GM18861 (cell line): ENCODE results near the gene TMEM204.

ENCODE experiments used
- ATAC-seq: cut with Tn5 transposase; IDR thresholded peaks from one replicate; pipeline ENCODE4 v1.9.1; 2021; ENCODE audit not compliant: unreplicated experiment

The TMEM204 gene

DNA sequence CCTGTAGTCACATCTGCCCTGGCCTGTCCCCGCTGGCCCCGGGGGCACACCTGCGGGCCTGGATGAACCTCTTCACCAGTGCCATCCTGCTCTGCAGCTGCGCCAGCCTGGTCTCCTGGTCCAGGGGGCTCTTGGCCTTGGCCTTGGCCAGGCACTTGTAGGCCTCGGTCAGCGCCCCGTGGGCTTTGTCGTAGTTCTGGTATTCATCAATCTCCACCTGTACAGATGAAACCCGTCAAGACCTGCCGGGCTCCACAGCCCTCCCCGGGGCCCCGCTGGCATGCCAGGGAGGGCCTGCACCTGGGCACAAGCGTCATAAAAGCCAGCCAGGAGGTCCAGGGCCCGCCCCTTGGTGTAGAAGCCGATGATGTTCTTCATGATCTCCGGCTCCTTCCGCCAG is 13.6 kb upstream of the TMEM204 start:
- no peak for ATAC-seq

DNA sequence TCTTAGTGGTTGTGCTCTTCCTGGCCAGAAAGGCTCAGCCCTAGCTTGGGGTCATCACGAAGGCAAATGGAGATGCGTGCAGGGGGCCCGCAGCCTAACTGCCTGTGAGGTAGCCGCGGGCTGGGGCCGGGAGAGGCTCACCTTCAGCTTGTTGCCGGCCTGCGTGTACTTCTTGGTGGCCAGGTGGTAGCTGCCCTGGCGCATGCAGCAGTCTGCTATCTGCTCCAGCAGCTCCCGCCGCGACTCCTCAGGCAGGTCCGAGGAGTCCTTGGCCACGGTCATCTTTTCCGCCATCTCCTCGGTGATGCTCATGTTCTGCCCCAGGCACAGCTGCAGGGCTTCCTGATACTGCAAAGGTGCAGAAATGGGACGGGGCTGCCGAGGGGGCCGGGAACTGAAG is 13.0 kb upstream of the TMEM204 start:
- ATAC-seq: no peak

DNA sequence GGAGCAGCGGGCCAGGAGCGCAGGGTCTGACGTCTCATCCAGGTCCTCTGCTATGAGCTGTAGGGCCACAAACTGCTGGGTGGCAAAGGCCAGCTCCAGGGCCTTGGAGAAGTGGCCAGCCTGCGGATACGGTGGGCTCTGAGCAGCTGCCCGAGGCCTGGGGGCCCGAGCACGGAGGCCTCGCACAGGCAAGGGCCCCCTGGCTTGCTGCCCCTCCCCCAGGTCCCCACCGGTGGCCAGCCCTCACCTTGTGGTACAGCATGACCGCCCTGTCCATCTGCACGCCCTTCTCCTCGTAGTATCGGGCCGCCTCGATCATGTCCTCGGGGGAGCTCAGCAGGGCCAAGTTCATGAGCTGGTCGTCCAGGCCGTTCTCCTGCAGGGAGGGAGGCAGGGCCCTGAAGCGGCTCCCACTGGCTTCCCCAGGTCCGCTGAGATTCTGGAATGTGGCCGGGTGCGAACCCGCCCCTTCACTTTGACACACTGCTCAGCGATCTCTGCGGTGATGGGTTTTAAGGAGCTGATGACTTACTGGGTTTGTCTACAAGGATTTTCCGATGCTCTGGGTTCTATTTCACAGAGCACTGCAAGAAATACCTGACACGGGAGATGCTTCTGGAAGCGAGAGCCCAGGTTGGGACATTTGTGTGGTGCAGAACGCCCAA is 9.8 kb upstream of the TMEM204 start:
- ATAC-seq: no peak

DNA sequence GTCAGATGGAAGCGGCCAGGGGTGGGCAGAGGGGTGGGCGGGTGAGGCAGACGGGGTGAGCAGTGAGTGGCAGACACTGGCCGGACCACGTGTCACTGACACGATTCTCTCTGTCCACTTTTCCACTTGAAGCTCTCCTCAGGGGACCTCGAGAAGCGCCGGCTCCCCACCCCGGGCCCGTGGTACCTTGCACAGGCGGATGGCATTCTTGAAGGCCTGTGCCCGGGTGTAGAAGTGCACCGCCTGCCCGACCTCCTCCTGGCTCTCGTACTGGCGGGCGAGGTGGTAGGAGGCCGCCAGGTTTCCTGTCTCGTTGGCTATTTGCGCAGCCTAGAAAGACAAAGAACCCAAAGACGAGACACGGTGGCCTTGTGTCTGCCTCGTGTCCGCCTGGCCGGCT is 9.1 kb upstream of the TMEM204 start:
- ATAC-seq: no peak

DNA sequence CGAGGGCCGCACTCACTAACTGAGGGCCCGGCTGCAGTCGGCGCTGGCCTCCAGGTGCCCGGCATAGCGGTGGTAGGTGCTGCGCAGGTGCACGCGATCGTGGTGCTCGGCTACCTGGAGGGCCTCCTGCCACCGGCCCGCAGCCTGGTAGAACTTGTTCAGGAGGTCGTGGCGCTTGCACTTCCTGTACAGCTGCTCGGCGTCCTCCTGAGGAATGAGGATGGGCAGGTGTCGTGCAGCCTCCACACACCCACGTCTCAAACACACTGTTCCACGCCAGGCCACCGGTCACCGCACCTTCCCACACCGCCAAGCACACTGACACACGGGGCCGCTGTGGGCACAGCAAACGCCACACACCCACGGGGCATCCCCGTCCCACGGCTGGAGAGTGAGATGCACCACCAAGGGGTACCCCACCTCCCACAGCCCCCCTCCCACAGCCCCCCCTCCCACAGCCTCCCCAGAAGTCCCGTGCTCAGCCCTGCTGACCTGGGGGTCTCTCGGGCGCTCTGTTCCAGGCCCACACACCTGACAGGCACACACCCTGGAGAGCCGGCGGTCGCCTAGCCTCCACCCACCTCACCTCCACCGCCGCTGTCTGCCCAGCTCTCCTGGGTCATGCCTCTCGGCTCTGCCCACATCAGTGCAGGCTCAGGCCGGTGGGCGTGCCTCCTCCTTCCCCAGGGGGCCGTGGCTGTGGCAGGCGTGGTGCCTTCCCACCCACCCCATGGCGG is 7.4 kb upstream of the TMEM204 start:
- ATAC-seq: no peak

DNA sequence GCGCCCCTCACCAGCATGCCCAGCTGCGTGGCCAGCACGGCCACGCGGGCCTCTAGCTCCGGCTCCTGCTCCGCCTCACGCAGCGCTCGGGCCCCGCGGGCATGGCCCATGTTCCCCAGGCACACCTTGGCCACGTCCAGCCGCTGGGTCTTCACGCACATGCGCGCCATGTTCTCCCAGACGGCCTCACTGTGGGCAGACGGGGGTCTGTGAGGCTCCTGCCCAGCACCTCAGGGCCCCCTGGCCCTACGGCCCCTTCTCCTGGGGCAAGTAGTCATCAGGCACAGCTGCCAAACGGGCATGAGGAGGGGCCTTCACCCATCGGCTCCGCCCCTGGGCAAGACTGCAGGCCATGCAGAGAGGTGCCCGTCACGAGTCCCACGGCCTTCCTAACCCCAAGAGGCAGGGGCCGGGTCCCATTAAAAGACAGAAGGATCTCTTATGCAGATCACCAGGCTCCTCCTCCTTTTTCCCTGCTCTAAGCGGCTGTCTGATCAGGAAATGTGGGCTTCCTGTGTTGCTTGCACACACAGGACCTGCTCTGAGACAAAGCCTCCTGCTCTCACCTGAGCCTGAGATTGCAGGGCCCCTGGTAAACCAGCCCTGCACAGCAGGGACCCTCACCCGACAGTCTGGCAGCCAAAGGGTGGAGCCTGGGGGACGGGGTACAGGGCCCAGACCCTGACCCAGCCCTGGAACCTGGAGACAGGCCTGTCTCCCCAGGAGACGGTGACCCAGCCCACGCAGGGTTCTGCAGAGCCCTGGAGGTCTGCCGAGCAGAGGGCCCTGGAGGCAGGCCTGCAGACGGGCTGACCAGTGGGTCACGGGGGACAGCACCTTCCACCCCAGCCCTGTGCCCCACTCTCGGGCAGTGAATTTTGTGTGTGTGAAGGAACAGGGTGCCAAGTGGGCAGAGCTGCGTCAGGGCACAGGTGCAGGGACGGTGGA is 6.6 kb upstream of the TMEM204 start:
- no peak for ATAC-seq

DNA sequence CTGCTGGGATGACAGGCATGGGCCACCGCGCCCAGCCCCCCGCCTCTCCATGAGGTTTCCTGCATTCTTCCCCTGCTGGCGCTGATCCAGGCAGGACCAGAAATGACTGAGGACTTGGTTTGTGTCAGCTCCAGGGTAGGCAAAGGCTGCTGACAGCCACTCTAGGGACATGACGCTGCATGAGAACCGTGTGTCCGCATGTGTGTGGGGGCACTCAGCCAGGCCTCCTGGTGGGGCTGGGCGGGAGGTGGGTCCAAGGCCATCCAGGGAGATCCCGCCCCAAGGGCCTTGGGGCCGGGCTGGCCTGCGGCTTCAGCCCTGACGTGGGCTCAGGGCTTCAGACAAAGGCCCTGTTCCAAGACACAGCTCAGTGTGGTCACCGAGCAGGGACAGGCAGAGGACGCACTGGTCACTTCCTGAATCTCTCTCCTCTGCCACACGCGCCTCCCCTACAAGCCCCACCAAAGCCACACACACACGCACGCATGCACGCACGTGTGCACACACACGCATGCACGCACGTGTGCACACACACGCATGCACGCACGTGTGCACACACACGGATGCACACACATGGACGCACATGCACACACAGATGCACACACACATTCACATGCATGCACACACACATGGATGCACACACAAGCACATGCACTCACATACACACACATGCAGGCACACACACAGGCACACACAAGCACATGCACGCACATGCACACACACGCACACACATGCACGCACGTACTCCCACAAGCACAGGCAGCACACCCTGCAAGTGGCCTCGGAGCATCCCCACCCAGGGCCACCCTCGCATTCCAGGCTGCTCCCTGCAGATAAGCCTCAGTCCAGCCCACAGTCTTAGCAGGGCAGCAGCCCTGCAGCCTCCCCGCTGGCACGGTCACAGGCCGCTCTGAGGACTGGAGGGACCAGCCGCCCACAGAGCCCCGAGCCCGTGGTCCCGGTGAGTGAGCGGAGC is 5.3 kb upstream of the TMEM204 start:
- no peak for ATAC-seq

DNA sequence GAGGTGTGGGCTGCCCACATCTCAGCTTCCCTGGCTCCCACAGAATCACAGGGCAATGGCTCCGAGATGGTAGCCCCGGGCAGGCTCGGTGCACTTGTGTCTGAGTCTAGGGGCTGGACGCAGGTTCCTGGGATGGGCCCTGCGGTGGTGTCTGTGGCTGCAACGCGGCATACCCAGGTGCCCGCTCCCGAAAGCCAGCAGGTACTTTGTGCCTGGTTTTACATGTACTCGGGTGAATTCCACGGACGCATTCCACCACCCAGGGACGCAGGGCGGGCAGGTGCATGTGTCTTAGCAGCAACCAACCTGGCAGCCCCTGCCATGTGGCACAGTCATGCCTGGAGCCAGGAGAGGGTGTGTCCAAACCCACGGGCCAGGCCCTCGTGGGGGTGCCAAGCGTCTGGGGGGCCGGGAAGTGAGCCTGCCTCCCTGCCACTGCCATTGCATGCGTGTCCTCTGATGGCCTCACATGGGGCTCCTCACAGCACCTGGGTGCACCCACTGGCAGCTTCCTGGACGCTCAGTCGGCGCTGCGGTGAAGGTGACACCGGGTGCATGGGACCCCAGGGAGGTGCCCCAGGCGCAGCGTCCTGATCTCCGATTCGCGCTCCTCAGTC is 4.4 kb upstream of the TMEM204 start:
- ATAC-seq: no peak

DNA sequence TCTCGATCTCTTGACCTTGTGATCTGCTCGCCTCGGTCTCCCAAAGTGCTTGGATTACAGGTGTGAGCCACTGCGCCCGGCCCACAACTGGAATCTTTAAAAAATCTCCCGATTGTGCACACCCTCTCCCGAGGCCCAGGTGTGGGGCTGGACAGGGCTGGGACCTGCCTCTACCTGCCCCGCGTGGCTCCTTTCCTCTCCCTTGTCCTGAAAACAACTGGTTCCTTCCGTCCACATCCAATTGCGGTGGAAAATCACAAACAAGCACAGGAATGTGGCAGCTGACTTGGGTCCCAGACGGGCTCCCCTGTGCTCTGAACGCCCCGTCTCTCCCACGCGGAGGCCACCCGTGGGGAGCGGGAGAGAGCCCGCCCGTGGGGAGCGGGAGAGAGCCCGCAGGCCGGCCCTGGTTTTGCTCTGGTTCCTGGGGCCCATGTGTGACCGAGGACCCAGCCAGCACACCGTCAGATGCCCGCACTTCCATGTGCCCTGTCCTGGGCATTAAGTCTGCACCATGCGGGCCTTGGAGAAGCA is 3.0 kb upstream of the TMEM204 start:
- no peak for ATAC-seq

DNA sequence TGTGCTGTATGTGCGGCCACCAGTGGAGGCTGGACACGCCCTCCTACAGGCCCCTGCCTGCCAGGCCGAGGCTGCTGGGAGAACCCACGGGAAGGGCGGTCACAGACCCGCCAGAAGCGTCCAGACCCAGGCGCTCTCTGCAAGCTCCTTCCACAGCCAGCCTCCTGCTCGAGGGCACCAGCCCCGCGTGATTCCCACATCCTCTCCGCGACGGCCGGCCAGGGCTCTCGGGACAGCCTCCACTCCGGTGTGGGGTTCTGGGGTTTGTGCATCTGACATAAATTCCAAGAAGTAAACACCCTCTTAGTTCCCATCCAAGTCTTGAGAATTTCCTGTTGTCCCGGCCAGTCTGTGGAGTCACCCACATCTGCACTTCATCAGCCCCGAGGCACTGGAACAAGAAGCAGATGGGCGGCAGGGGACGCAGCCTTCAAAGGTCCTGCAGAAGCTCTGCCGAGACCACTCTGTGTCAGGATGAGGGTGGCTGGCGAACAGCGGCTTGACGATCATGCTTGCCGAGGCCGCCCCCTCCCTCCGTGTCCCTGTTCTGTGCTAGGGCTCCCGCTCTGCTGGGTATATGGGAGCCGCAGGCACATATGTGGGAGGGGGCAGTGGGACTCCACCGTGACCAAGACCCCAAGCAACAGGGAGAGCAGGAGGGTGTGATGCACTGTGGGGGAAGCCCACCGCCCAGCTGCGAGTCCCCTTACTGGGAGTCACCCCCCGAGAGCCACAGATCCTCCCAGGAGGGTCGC is 2.4 kb upstream of the TMEM204 start:
- ATAC-seq: no peak

DNA sequence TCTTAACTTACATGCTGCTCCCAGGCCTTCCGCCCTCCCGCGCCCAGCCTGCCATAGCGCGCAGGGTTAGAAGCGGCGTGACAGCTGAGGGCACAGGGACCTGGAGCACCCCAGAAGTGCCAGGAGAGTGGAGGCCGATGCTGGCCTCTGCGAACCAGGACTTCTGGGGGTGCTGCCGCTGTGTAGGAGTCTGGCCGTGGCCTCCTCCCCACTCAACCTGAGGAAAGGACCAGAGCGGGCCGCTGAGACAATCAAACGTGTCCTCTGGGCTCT is 1.9 kb upstream of the TMEM204 start:
- no peak for ATAC-seq

DNA sequence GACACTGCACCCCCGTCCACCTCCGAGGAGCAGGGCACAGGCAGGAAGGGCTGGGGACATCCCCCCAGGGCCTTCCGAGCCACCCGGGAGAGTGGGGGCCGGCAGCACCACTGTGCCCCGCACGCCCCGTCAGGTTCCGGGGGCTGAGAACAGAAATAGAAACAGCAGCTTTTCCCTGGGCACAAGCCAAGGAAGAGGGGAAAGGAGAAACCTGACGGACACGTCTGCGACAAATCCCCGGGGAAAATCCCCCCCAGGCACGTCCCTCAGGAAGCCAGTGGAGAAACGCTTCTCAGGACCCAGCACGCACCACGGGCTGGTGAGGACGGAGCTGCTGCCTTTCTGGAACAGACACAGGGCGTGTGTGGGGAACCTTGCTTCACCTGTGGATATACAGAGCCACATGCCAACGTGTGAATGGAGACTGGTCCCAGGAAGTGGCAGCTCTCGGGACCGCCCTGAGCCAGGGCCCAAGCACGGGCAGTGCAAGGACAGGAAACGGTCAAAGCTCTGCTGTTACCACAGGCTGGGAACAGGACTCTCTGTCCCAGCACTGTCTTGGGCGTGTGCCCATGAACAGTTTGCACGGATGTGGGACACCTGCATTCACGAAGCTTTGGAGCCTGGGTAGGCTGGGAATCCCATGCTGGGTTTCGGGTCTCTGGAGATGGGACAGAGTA is 1.2 kb upstream of the TMEM204 start:
- ATAC-seq: no peak

DNA sequence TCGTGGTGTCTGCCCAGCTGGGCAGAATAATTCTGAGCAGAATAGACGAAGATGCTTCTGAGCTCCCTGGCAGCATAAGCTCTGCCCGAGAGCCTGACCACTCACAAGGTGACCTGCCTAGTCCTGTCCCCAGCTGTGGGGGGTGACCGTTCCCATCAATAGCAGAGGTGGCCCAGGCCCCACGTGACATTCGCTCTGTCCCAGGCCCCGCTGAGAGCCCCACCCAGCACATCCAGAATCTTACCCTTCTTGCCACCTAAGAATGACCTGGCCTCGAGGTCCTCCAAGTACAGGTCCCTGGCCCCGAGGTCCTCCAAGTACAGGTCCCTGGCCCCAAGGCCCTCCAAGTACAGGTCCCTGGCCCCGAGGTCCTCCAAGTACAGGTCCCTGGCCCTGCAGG is 695 bp upstream of the TMEM204 start:
- no peak for ATAC-seq

DNA sequence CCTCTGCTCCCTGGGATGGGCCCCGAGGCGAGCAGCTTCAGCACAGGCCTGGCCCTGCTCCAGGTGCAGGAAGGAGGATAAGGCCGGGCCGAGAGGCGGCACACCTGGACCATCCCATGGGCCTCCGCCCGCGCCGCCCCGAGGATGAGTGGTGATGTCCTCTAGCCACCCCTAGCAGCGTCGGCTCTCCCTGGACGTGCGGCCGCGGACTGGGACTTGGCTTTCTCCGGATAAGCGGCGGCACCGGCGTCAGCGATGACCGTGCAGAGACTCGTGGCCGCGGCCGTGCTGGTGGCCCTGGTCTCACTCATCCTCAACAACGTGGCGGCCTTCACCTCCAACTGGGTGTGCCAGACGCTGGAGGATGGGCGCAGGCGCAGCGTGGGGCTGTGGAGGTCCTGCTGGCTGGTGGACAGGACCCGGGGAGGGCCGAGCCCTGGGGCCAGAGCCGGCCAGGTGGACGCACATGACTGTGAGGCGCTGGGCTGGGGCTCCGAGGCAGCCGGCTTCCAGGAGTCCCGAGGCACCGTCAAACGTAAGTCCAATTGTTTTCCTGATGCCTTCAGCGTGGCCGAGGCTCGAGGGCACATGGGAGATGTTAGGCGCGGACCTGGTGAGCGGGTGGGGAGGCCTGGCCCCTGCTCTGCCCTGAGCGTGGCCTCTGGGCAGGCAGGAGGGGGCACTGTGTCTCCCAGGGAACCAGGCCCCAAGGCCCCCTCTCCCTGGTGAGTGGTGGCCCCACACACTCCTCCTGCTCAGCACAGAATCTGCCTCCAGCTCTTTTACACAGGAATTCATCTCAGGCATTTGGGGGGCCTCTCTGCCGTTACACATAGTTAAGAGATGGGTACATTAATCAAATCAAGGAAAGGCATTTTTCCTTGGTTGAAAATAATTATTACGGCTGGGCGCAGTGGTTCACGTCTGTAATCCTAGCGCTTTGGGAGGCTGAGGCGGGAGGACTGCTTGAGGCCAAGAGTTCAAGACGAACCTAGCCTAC is 855 bp downstream of the TMEM204 start:
- no peak for ATAC-seq

DNA sequence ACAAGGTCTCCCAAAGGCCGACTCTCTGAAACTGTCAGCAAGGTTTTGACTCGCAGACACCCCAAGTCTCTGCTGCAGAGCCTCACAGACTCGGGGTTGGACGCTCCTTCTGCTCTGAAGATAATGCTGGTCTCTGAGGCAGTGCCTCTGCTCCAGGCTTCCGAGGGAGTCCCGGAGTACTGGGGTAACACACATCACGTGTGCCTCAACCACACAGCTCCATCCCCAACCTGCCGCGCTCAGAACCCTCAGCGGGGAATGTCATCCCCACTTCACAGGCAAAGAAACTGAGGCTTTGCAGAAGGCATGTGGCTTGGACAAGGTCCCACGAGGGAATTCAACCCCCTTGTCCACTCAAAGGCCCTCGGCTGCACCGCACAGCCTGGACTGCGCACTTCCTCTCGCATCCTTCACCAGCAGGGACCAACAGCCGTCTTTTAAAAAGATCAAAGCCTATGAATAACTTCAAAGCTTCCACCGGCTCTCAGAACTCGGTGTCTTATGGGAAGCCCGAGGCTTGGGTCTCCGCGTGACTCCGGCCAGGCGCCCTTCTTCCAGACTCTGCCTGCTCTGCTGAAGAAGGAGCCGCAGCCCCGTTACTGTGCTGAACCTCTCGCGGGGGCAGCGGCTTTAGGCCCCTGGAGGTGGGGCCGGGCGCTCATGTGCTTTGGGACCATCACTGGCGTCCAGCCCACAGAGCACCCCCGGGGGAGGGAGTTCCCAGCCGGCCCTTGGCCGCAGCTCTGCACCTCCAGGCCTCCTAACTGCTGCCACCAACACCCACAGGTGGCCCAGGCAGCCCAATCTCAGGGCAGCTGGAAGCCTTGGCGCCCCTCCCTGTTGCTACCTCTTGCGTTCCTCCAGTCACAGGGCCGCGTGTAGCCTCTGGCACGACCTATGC is 2.2 kb downstream of the TMEM204 start:
- ATAC-seq: no peak

DNA sequence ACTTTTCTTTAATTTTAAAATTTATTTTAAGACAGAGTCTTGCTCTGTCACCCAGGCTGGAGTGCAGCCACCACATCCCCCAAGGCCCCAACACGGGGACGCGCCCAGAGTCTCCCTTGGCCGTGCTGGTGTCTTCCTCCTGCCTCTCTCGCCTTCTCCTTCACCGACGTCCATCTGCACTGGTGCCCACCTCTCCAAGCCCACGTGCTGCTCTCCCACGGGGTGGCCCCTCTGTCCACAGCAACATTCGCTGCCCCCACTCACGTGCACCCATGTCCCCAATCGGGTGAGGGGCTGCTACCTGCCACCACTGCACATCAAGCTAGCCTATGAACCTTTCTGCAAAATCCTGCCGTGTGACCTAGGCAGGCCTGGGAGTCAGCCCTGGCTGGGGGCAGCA is 3.1 kb downstream of the TMEM204 start:
- no peak for ATAC-seq

DNA sequence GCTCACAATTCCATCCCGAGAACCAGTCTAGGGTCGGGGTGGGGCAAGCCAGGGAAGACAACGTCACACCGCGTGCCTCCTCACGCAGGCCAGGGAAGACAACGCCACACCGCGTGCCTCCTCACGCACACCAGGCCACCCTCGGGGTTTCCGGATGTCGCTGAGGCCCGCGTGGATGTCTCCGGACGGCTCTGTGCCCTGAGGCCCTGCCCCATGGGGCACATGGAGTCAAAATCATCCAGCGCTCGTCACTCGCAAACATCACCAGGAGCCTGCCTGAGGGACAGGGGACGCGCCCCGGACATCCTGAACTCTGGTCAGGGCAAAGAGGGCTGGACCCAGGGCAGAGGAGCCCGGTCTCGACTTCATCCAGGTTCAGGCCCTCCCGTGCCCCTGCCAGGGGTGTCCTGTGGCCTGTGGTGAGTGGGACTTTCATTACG is 3.7 kb downstream of the TMEM204 start:
- ATAC-seq: no peak
